Smooth muscle cell (in vitro differentiated cells): ENCODE data around the gene TRIOBP. TPM values are rescaled to one million over a fixed set of nuclear protein-coding genes. Genes with fewer than 3 reads are reported as not detected.
"Not testable (repeated sequence)": the region's sequence is repeated elsewhere in the genome, so short reads cannot be mapped to it uniquely, and the experiment has no call there.

ENCODE experiments used
- DNase-seq: peaks from one replicate; lab custom pipeline; 2025; ENCODE audit not compliant: unreplicated experiment; lab: John Stamatoyannopoulos, UW
- H2AFZ ChIP-seq: fragments of 200-600 bp; sonication (generic); 2 replicates; pipeline ENCODE4 v1.6.0; 2016; ENCODE audit warnings: antibody characterized with exemption, low read depth, mild to moderate bottlenecking
- H3F3A ChIP-seq: fragments of 200-600 bp; sonication (generic); 2 replicates; pipeline ENCODE4 v1.6.0; 2017; ENCODE audit warnings: antibody characterized with exemption, low read depth
- H3K27ac ChIP-seq: fragments of 200-600 bp; sonication (generic); 2 replicates; pipeline ENCODE4 v1.5.1; 2016; ENCODE audit warnings: low read depth, mild to moderate bottlenecking
- H3K27me3 ChIP-seq: fragments of 200-600 bp; sonication (generic); 2 replicates; pipeline ENCODE4 v1.6.1; 2016; ENCODE audit warnings: low read depth, mild to moderate bottlenecking
- H3K36me3 ChIP-seq: fragments of 200-600 bp; sonication (generic); 2 replicates; pipeline ENCODE4 v1.5.1; 2016; ENCODE audit warnings: low read depth
- H3K4me1 ChIP-seq: fragments of 200-600 bp; sonication (generic); 2 replicates; pipeline ENCODE4 v1.5.1; 2016; ENCODE audit warnings: low read depth
- H3K4me2 ChIP-seq: fragments of 200-600 bp; sonication (generic); 2 replicates; pipeline ENCODE4 v1.6.0; 2016; ENCODE audit warnings: mild to moderate bottlenecking
- H3K4me3 ChIP-seq: fragments of 200-600 bp; sonication (generic); 2 replicates; pipeline ENCODE4 v1.5.1; 2016; ENCODE audit warnings: mild to moderate bottlenecking
- H3K79me2 ChIP-seq: fragments of 200-600 bp; sonication (generic); 2 replicates; pipeline ENCODE4 v1.6.0; 2016; ENCODE audit warnings: low read depth, mild to moderate bottlenecking
- H3K9ac ChIP-seq: fragments of 200-600 bp; sonication (generic); 2 replicates; pipeline ENCODE4 v1.6.0; 2016; ENCODE audit warnings: low read depth
- H3K9me3 ChIP-seq: fragments of 200-600 bp; sonication (generic); replicated peaks from 2 replicates; pipeline ENCODE4 v1.5.1; 2016; ENCODE audit warnings: low read depth
- H4K20me1 ChIP-seq: fragments of 200-600 bp; sonication (generic); 2 replicates; pipeline ENCODE4 v1.6.0; 2016; ENCODE audit warnings: low read depth
- WGBS: methylation state at CpG from one replicate; pipeline ENCODE4 v1.1.7; 2016; ENCODE audit warnings: low lambda C conversion rate; 5-methylcytosine and 5-hydroxymethylcytosine counted together
- polyA plus RNA-seq: library from polyadenylated mRNA; unstranded; fragments of >200 nt; fragmentation: Nextera tagmentation; extraction: Ambion mirVana; gene quantifications from 2 replicates; pipeline ENCODE4 v1.2.1, GENCODE V29; 2016
- total RNA-seq: library from RNA; depleted of rRNA; stranded (reverse); fragments of >200 nt; gene quantifications from 2 replicates; pipeline ENCODE4 v1.2.3, GENCODE V29; 2014
- TF ChIP-seq, protein P1 (sequence below): fragments of 200-600 bp; sonication (generic); IDR thresholded peaks from 2 replicates; pipeline ENCODE4 v1.5.1; 2017; ENCODE audit warnings: borderline replicate concordance, mild to moderate bottlenecking, antibody characterized with exemption; ENCODE audit not compliant: insufficient read depth, poor library complexity, severe bottlenecking

TRIOBP gene
- total and polyA plus RNA-seq, 2 experiments from 2014 or later: 44.6 to 95.8 TPM

DNA sequence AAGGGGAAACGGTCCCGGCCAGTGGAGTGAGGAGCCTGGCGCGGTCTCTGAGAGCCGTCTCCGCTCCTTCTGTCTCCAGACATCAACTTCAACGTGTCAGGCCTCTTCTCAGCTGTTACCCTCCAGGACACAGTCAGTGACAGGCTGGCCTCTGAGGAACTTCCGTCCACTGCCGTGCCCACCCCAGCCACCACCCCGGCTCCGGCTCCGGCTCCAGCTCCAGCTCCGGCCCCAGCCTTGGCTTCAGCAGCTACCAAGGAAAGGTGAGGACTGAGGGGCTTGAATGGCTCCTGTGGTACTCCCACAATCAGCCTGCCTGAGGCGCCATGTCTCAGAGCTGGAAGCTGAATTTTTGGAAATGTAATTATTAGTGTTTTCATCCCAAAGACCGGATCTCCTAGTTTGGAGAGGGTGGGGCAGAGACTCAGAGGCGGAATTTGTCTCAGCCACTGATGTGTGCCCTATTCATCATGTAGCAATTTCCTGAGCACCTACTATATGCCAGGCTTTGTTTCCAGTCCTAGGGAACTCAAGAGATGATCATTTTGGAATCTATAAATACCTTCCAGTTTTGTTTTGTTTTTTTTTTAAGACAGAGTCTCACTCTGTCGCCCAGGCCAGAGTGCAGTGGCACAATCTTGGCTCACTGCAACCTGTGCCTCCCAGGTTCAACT, 46.2 kb upstream of the TRIOBP start:
- H3K79me2 ChIP-seq: no peaks in the 10 kb centered on the region
- no peaks in the 10 kb centered on the region for H3K9me3 ChIP-seq
- no peak overlapping the region for H3K4me3 ChIP-seq
- H3K27me3 ChIP-seq: no peaks in the 10 kb centered on the region
- H3F3A ChIP-seq: no peaks in the 10 kb centered on the region
- DNase-seq: no peak
- no peak overlapping the region for H3K27ac ChIP-seq
- H4K20me1 ChIP-seq: no peaks in the 10 kb centered on the region
- TF ChIP-seq, protein P1, sequence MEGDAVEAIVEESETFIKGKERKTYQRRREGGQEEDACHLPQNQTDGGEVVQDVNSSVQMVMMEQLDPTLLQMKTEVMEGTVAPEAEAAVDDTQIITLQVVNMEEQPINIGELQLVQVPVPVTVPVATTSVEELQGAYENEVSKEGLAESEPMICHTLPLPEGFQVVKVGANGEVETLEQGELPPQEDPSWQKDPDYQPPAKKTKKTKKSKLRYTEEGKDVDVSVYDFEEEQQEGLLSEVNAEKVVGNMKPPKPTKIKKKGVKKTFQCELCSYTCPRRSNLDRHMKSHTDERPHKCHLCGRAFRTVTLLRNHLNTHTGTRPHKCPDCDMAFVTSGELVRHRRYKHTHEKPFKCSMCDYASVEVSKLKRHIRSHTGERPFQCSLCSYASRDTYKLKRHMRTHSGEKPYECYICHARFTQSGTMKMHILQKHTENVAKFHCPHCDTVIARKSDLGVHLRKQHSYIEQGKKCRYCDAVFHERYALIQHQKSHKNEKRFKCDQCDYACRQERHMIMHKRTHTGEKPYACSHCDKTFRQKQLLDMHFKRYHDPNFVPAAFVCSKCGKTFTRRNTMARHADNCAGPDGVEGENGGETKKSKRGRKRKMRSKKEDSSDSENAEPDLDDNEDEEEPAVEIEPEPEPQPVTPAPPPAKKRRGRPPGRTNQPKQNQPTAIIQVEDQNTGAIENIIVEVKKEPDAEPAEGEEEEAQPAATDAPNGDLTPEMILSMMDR: no peak
- H3K9ac ChIP-seq: no peak overlapping the region
- no peak overlapping the region for H2AFZ ChIP-seq
- H3K4me1 ChIP-seq: no peaks in the 10 kb centered on the region
- H3K4me2 ChIP-seq: no peak overlapping the region
- WGBS: 98% methylated on average over 16 of the region's 17 CpGs
- H3K36me3 ChIP-seq: no peaks in the 10 kb centered on the region

- WGBS: 95% methylated on average over 14 of the region's 14 CpGs
Measured at GRCh38 chr22:37654563-37655251, 42.1 kb upstream of the TRIOBP start.

DNA sequence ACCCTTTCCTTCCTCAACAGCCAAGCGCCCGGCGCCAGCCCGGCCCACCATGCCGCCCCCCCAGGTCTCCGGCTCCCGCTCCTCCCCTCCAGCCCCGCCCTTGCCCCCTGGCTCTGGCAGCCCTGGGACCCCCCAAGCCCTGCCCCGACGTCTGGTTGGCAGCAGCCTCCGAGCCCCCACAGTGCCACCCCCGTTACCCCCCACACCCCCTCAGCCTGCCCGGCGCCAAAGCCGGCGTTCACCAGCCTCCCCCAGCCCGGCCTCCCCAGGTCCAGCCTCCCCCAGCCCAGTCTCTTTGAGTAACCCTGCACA, 41.6 kb upstream of the TRIOBP start:
- no peaks in the 10 kb centered on the region for H3K9me3 ChIP-seq
- no peak overlapping the region for H3K9ac ChIP-seq
- H3K4me2 ChIP-seq: no peak overlapping the region
- TF ChIP-seq, protein P1: no peak
- H3K79me2 ChIP-seq: peaks cover 10% of the 10 kb centered on the region
- no peaks in the 10 kb centered on the region for H3F3A ChIP-seq
- no peaks in the 10 kb centered on the region for H3K36me3 ChIP-seq
- H3K4me3 ChIP-seq: no peak overlapping the region
- no peak overlapping the region for H2AFZ ChIP-seq
- peaks cover 12% of the 10 kb centered on the region for H3K4me1 ChIP-seq
- no peaks in the 10 kb centered on the region for H3K27me3 ChIP-seq
- no peak for DNase-seq
- H4K20me1 ChIP-seq: peaks cover 9% of the 10 kb centered on the region
- H3K27ac ChIP-seq: no peak overlapping the region
- 100% methylated on average over 6 of the region's 17 CpGs for WGBS

More at GRCh38 chr22:37654563-37655251, 42.1 kb upstream of the TRIOBP start:
- Histone ChIP-seq H3K4me2 (no peak overlapping the region), H3K36me3 (no peaks in the 10 kb centered on the region), H3K4me1 (peaks cover 10% of the 10 kb centered on the region), H3F3A (no peaks in the 10 kb centered on the region), H3K27me3 (no peaks in the 10 kb centered on the region), H2AFZ (no peak overlapping the region), H3K79me2 (peaks cover 6% of the 10 kb centered on the region), H4K20me1 (peaks cover 4% of the 10 kb centered on the region), H3K9me3 (no peaks in the 10 kb centered on the region), H3K27ac (no peak overlapping the region), H3K4me3 (no peak overlapping the region), H3K9ac (no peak overlapping the region)
- DNase-seq: no peak
- TF ChIP-seq, protein P1: no peak

DNA sequence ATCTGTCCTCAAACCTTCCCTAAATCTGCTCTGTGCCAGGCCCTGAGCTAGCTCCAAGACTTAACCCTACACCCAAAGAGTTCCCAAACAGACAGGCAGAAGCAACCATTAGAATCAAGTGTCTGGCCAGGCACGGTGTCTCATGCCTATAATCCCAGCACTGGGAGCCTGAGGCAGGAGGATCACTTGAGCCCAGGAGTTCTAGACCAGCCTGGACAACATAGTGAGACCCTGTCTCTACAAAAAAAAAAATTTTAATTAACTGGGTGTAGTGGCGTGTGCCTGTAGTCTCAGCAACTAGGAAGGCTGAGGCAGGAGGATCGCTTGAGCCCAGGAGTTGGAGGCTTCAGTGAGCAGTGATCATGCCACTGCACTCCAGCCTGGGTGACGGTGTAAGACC, 40.3 kb upstream of the TRIOBP start:
- H2AFZ ChIP-seq, H3K36me3 ChIP-seq, H3K4me3 ChIP-seq, H3K9ac ChIP-seq, H3K4me2 ChIP-seq, H3K27me3 ChIP-seq, H3K9me3 ChIP-seq, H3F3A ChIP-seq, DNase-seq: not testable (repeated sequence)
- Histone ChIP-seq H3K4me1 (peaks cover 12% of the 10 kb centered on the region), H3K79me2 (peaks cover 15% of the 10 kb centered on the region), H4K20me1 (peaks cover 21% of the 10 kb centered on the region), H3K27ac (peak overlapping the region; percentile 5)
- WGBS: 93% methylated on average over 4 of the region's 4 CpGs
